Chondrocyte (in vitro differentiated cells): ENCODE measurements around the gene TRAK1. TPM values are rescaled to one million over a fixed set of nuclear protein-coding genes. Genes with fewer than 3 reads are reported as not detected.

Experiments used
- DNase-seq: peaks from one replicate; pipeline ENCODE4 v3.0.0; 2021; ENCODE audit warnings: mixed read lengths, low spot score
- H3K27ac Mint-ChIP-seq: one replicate; pipeline ENCODE4 v1.8.0; 2021; ENCODE audit warnings: mild to moderate bottlenecking, moderate library complexity, mixed read lengths; ENCODE audit not compliant: unreplicated experiment
- H3K27me3 Mint-ChIP-seq: 2 replicates; pipeline ENCODE4 v1.8.0; 2021; ENCODE audit warnings: low read depth, mixed read lengths
- H3K36me3 Mint-ChIP-seq: 2 replicates; pipeline ENCODE4 v1.8.0; 2021; ENCODE audit warnings: low read depth, mixed read lengths
- H3K4me1 Mint-ChIP-seq: 2 replicates; pipeline ENCODE4 v1.8.0; 2021; ENCODE audit warnings: low read depth, mild to moderate bottlenecking, mixed read lengths
- H3K4me3 Mint-ChIP-seq: one replicate; pipeline ENCODE4 v1.8.0; 2021; ENCODE audit warnings: mild to moderate bottlenecking, moderate library complexity, mixed read lengths; ENCODE audit not compliant: unreplicated experiment
- H3K9me3 Mint-ChIP-seq: 2 replicates; pipeline ENCODE4 v1.8.0; 2021; ENCODE audit warnings: low read depth, mixed read lengths
- CTCF ChIP-seq: fragments of 200-600 bp; sonication (generic); IDR thresholded peaks from 2 replicates; pipeline ENCODE4 v1.5.0; 2021; ENCODE audit warnings: antibody characterized with exemption, mild to moderate bottlenecking, moderate library complexity
- total RNA-seq: library from RNA; stranded (reverse); gene quantifications from 3 replicates; pipeline ENCODE4 v1.2.1, GENCODE V29; 2021

The TRAK1 gene
- total RNA-seq, 1 donor from 2014 or later, result 53.7 TPM

DNA sequence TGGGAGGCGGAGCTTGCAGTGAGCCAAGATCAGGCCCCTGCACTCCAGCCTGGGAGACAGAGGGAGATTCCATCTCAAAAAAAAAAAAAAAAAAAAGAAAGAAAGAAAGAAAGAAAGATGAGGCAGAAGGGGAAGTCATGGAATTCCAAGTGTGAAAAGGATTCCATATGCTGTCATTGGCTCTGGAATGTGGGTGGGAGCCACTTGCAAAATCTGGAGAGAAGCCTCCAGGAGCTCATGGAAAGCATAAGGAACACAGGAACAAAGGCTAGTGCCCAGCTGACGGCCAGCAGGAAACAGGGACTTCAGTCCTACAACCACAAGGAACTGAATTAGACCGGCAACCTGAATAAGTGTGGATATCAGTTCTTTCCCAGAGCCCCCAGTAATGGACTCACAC, 12.5 kb upstream of the TRAK1 start:
- Mint-ChIP-seq H3K36me3 (peaks cover 5% of the 10 kb centered on the region), H3K9me3 (peaks cover 6% of the 10 kb centered on the region), H3K27me3 (no peaks in the 10 kb centered on the region), H3K27ac (peak overlapping the region; percentile 46), H3K4me1 (peaks cover 70% of the 10 kb centered on the region), H3K4me3 (no peak overlapping the region)
- DNase-seq, result no peak
- TF ChIP-seq CTCF, result no peak

DNA sequence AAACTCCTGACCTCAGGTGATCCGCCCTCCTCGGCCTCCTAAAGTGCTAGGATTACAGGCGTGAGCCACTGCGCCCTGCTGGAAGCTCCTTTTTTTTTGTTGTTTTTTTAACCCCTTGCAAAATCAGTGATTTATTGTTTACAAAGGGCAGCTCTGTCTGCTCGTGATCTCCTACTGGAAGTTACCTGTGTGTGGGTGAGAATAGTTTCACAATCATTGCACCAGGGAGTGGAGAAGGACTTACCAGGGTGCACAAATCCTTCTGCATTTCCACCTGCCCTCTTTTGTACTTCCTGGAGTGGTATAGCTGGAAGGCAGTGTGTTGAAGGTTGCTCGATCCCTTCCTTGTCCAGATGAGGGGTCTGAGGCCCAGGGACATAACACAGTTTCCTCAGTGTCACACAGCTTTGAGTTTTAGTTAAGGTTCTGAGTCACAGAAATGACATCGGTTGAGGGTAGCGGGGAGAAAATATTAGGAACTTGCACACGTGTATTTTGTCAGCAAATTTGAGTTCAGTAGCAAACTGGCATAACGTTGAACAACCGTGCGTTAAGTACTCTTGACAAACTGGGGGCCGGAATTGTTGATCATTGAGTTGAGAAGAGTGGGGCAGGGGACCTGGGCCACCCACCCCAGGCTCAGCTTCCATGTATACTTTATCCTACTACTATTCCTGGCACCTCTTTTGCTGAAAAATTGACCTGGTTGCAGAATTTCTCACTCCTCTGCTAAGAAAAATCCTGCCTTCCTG, 11.3 kb upstream of the TRAK1 start:
- H3K27ac Mint-ChIP-seq, result peak overlapping the region; percentile 95
- H3K9me3 Mint-ChIP-seq, result peaks cover 6% of the 10 kb centered on the region
- no peaks in the 10 kb centered on the region for H3K27me3 Mint-ChIP-seq
- TF ChIP-seq CTCF, result no peak
- no peak overlapping the region for H3K4me3 Mint-ChIP-seq
- no peak for DNase-seq
- H3K4me1 Mint-ChIP-seq, result peaks cover 62% of the 10 kb centered on the region
- H3K36me3 Mint-ChIP-seq, result peaks cover 5% of the 10 kb centered on the region

DNA sequence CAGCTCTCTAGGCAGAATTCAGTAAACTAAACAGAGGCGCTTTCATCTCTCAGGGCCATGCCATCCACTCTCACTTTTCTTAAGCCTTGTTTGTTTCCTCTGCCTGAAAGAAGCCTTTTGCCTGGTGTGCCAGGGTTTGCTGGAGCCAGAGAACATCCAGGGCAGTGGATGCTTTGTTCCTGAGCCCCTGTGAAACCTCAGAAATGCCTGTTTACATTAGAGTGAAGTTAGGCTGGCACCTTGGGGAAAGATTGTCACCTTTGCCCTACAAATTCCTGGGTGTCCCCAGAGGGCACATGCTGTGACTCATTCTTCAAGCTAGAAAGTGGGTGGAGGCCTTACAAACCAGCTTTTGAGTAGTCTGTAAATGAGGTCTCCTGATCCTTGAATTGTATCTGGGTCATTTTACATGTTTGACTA, 10.7 kb upstream of the TRAK1 start:
- H3K4me3 Mint-ChIP-seq, result no peak overlapping the region
- H3K27me3 Mint-ChIP-seq, result no peaks in the 10 kb centered on the region
- H3K4me1 Mint-ChIP-seq, result peaks cover 65% of the 10 kb centered on the region
- peaks cover 6% of the 10 kb centered on the region for H3K9me3 Mint-ChIP-seq
- no peak for DNase-seq
- TF ChIP-seq CTCF, result no peak
- peak overlapping the region; percentile 95 for H3K27ac Mint-ChIP-seq
- peaks cover 5% of the 10 kb centered on the region for H3K36me3 Mint-ChIP-seq

DNA sequence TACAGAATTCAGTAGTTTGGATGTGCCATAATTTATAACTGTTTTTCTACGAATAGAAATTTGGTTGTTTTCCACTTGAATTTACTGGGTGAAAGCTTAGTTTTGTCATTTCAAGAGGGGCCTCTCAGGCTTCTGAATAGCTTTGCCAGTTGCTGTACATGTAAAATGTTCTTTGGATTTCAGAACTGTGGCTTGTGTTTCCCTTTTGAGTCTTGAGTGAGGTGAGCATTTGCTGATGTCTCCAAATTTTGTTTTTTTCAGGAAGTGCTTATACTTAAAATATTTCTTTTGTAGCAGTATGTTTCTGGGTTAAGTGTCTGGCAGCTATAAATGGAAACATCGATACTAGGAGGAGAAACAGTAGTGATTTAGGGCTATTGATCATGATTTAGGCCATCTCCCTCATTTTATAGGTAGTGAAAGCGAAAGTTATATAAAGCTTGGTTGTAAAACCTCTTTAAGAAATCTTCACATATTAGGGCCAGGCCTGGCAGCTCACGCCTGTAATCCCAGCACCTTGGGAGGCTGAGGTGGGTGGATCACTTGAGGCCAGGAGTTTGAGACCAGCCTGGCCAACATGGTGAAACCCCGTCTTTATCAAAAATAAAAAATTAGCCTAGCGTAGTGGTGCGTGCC, 9.2 kb upstream of the TRAK1 start:
- Mint-ChIP-seq H3K9me3 (peaks cover 6% of the 10 kb centered on the region), H3K27me3 (no peaks in the 10 kb centered on the region), H3K4me1 (peaks cover 71% of the 10 kb centered on the region), H3K36me3 (peaks cover 7% of the 10 kb centered on the region), H3K4me3 (no peak overlapping the region), H3K27ac (peak overlapping the region; percentile 80)
- TF ChIP-seq CTCF, result no peak
- DNase-seq, result no peak

DNA sequence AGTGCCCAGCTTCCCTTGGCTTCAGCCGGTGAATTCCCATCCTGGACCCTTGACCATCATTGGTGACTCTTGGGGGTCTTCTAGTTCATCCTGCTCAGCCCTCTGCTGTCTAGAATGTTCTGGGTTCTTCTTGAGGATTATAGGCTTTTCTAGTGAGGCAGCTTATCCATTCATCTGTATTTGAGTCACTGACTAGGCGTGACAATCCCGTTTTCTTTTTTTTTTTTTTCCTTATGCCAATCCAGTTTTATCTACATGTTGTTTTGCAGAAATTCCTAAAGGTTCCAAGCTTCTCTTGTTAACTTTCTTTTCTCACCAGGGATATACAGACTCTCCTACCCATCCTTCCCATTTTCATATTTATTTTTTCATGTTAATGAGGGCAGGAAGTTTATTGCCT, 6.6 kb upstream of the TRAK1 start:
- no peaks in the 10 kb centered on the region for H3K9me3 Mint-ChIP-seq
- no peak overlapping the region for H3K4me3 Mint-ChIP-seq
- H3K36me3 Mint-ChIP-seq, result peaks cover 10% of the 10 kb centered on the region
- peak overlapping the region; percentile 20 for H3K27ac Mint-ChIP-seq
- no peaks in the 10 kb centered on the region for H3K27me3 Mint-ChIP-seq
- peaks cover 53% of the 10 kb centered on the region for H3K4me1 Mint-ChIP-seq
- no peak for DNase-seq
- no peak for TF ChIP-seq CTCF
